ENCODE results near the gene ZNF599.

DNA sequence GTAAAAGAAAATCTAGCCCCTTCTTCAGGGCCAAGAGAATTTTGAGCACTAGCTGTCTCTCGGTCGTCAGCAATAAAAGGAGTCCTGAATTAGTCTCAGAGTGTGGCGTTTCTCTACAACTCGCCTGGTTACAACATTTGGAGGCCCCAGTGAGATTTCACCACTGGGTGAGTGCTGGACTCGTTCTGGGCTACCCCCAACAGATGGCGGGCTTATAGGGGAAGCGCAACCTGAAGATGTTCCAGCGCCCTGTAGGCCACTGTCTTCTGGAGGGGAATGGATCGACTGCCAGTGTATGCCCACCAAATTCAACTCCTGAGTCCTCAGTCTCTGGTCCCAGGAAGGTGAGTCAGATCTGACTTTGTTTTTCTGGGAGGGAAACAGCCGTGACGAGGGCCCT is 50.7 kb downstream of the ZNF599 start:
- TF ChIP-seq, protein P1, sequence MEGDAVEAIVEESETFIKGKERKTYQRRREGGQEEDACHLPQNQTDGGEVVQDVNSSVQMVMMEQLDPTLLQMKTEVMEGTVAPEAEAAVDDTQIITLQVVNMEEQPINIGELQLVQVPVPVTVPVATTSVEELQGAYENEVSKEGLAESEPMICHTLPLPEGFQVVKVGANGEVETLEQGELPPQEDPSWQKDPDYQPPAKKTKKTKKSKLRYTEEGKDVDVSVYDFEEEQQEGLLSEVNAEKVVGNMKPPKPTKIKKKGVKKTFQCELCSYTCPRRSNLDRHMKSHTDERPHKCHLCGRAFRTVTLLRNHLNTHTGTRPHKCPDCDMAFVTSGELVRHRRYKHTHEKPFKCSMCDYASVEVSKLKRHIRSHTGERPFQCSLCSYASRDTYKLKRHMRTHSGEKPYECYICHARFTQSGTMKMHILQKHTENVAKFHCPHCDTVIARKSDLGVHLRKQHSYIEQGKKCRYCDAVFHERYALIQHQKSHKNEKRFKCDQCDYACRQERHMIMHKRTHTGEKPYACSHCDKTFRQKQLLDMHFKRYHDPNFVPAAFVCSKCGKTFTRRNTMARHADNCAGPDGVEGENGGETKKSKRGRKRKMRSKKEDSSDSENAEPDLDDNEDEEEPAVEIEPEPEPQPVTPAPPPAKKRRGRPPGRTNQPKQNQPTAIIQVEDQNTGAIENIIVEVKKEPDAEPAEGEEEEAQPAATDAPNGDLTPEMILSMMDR (IDR thresholded peaks at IDR 0.05): no peak
- TF ChIP-seq EZH2 (IDR thresholded peaks at IDR 0.05; ENCODE audit: borderline replicate concordance, insufficient read depth, low read depth, low read length, poor library complexity, severe bottlenecking): no peak
